Thyroid gland (tissue), 4 donors: ENCODE results near the gene FBXO44.

ENCODE experiments used
- POLR2A ChIP-seq, 2 donors: fragments of 450-650 bp; IDR thresholded peaks; one replicate each; pipeline ENCODE4 v1.6.1; 2017; ENCODE audit warnings: antibody characterized with exemption in 2 of 2, mild to moderate bottlenecking in 2 of 2, moderate library complexity in 1 of 2
- TF ChIP-seq, protein P1 (sequence below), 6 experiments: fragments of 200-600 bp in 3 of 6; fragments of 450-650 bp in 3 of 6; sonication (generic) in 3 of 6; IDR thresholded peaks; one replicate each; pipeline ENCODE4 v1.5.1; 2016 to 2019; ENCODE audit warnings: antibody characterized with exemption in 6 of 6, mild to moderate bottlenecking in 2 of 6, inconsistent platforms in 1 of 6, moderate library complexity in 1 of 6

DNA sequence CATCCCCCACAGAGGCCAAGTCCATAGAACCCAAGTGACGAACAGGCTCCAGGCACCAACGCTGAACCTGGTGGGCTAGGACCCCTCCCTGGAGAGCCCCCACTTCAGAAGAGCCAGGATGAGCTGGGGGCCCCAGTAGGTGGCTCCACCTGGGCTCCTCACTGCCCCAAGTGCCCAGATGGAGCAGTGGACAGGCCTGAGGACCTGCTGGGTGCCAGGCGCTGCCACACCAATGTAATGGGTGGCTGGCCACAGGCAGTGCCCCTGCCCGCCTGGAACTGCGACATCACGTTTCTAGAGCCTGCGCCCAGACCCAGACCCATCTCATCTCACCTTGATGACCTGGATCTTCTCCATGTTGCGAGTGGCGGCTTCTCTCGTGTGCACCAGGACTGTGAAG is 20.6 kb downstream of the FBXO44 start:
- no peak for TF ChIP-seq POLR2A (IDR thresholded peaks at IDR 0.05)
- TF ChIP-seq, protein P1, sequence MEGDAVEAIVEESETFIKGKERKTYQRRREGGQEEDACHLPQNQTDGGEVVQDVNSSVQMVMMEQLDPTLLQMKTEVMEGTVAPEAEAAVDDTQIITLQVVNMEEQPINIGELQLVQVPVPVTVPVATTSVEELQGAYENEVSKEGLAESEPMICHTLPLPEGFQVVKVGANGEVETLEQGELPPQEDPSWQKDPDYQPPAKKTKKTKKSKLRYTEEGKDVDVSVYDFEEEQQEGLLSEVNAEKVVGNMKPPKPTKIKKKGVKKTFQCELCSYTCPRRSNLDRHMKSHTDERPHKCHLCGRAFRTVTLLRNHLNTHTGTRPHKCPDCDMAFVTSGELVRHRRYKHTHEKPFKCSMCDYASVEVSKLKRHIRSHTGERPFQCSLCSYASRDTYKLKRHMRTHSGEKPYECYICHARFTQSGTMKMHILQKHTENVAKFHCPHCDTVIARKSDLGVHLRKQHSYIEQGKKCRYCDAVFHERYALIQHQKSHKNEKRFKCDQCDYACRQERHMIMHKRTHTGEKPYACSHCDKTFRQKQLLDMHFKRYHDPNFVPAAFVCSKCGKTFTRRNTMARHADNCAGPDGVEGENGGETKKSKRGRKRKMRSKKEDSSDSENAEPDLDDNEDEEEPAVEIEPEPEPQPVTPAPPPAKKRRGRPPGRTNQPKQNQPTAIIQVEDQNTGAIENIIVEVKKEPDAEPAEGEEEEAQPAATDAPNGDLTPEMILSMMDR (IDR thresholded peaks at IDR 0.05), result no peak
